ENCODE data around the gene ZNF280B.

ZNF280B gene

GRCh38 chr22:22508274-22509176 is at the start of gene ZNF280B:
ZNF280B (minus strand) TSS chr22:22508742; CDS start chr22:22489398, 19,344 bp downstream.
- peak; percentile 84 for DNase-seq

GRCh38 chr22:22556995-22557925 is 48.7 kb upstream of the ZNF280B start:
- DNase-seq, result no peak

- DNase-seq, result no peak
Measured at GRCh38 chr22:22556578-22556977, 48.0 kb upstream of the ZNF280B start.

- no peak for DNase-seq
Measured at GRCh38 chr22:22555596-22555995, 47.1 kb upstream of the ZNF280B start.

- DNase-seq, result no peak
Measured at GRCh38 chr22:22554587-22555284, 46.2 kb upstream of the ZNF280B start.

- DNase-seq, result no peak
Measured at GRCh38 chr22:22553735-22554586, 45.4 kb upstream of the ZNF280B start.

- DNase-seq, result no peak
Measured at GRCh38 chr22:22553141-22553540, 44.6 kb upstream of the ZNF280B start.

GRCh38 chr22:22552630-22553029 is 44.1 kb upstream of the ZNF280B start:
- DNase-seq, result no peak

GRCh38 chr22:22550789-22551434 is 42.4 kb upstream of the ZNF280B start:
- no peak for DNase-seq

- no peak for DNase-seq
Measured at GRCh38 chr22:22548910-22549309, 40.4 kb upstream of the ZNF280B start.

GRCh38 chr22:22548317-22548716 is 39.8 kb upstream of the ZNF280B start:
- DNase-seq, result no peak

- no peak for DNase-seq
Measured at GRCh38 chr22:22547692-22548300, 39.3 kb upstream of the ZNF280B start.

GRCh38 chr22:22547226-22547625 is 38.7 kb upstream of the ZNF280B start:
- DNase-seq, result no peak

- DNase-seq, result no peak
Measured at GRCh38 chr22:22546490-22546889, 37.9 kb upstream of the ZNF280B start.

GRCh38 chr22:22545084-22545483 is 36.5 kb upstream of the ZNF280B start:
- DNase-seq, result no peak

GRCh38 chr22:22538226-22538989 is 29.9 kb upstream of the ZNF280B start:
- DNase-seq, result no peak

GRCh38 chr22:22536916-22537315 is 28.4 kb upstream of the ZNF280B start:
- DNase-seq, result no peak

- DNase-seq, result no peak
Measured at GRCh38 chr22:22536515-22536914, 28.0 kb upstream of the ZNF280B start.

GRCh38 chr22:22535662-22536061 is 27.1 kb upstream of the ZNF280B start:
- no peak for DNase-seq
